Activated naive CD4-positive, alpha-beta T cell treated with anti-CD3 and anti-CD28 coated beads for 36 hours (primary cell): ENCODE data around the gene SLC5A11. TPM values are rescaled to one million over a fixed set of nuclear protein-coding genes. Genes with fewer than 3 reads are reported as not detected.
"Not testable (repeated sequence)": the region's sequence is repeated elsewhere in the genome, so short reads cannot be mapped to it uniquely, and the experiment has no call there.

Experiments
- CTCF ChIA-PET: fragments of 350-600 bp; sonication (Branson Sonifier 250); formaldehyde crosslinking; loops from one replicate; lab custom pipeline; 2021; ENCODE audit warnings: antibody characterized with exemption; lab: Charles Lee
- DNase-seq: peaks from one replicate; pipeline ENCODE4 v3.0.0-alpha.2; 2020
- H3K27ac Mint-ChIP-seq: one replicate; pipeline ENCODE4 v1.8.0; 2021; ENCODE audit warnings: mild to moderate bottlenecking, mixed read lengths
- H3K27me3 Mint-ChIP-seq: one replicate; pipeline ENCODE4 v1.8.0; 2021; ENCODE audit warnings: low read depth, mixed read lengths
- H3K36me3 Mint-ChIP-seq: one replicate; pipeline ENCODE4 v1.8.0; 2021; ENCODE audit warnings: low read depth, mixed read lengths
- H3K4me1 Mint-ChIP-seq: one replicate; pipeline ENCODE4 v1.8.0; 2021; ENCODE audit warnings: low read depth, mixed read lengths
- H3K4me3 Mint-ChIP-seq: one replicate; pipeline ENCODE4 v1.8.0; 2021; ENCODE audit warnings: mild to moderate bottlenecking, moderate library complexity, mixed read lengths
- H3K9me3 Mint-ChIP-seq: one replicate; pipeline ENCODE4 v1.8.0; 2021; ENCODE audit warnings: mixed read lengths
- intact Hi-C: fragments of 100-400 bp; cut with micrococcal nuclease; formaldehyde crosslinking; loops from one replicate; pipeline ENCODE4 v1.15.1; 2023
- total RNA-seq, 2 experiments: library from RNA; stranded (reverse); gene quantifications; one replicate each; pipeline ENCODE4 v1.2.3, GENCODE V29; 2021

The SLC5A11 gene
- not detected for total RNA-seq

DNA sequence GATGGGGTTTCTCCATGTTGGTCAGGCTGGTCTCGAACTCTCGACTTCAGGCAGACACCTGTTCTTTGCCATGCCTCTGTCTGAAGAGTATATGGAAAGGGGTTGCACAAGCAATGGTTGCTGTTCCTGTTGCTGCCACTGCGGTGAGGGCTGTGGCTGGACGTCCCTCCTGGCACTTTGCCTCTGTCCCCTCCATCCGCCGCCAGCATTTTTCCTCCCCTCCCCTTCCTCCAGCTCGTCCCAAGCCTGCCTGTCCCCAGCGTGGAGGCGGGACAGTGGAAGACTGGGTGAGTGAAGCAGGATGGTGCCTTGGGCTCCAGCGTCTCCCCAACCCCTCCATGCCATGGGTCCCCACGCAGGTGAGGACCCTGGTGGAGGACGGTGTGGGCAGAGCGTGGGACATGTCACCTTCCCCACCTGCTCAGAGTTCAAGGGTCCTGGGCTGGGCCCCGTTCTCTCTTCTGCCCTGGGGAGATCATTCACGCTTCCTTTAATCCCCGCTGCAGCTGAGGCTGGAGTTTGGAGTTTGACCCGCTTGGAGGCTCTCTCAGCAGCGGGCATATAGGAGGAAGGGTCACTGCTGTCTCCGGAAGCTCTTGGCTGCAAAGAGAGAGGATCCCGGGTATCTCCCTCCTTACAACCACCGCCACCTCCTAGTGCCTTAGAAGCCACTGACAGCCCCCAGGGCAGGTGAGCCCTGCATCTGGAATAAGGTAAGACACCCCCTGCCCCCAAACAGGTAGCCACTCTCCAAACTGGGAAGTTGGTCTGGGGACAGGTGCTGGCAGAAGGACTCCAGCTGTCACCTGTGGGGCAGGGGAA, at the start of gene SLC5A11:
SLC5A11 (plus strand) TSS at position 238 of the 822 bp plus-strand sequence. CDS start 12,681 bp downstream, outside the sequence.
- Mint-ChIP-seq H3K36me3 (peaks cover 3% of the 10 kb centered on the region), H3K4me1 (peaks cover 6% of the 10 kb centered on the region), H3K4me3 (no peak within 1 kb of the TSS), H3K27ac (no peak within 1 kb of the TSS), H3K27me3 (no peaks in the 10 kb centered on the region), H3K9me3 (no peaks in the 10 kb centered on the region)
- CTCF ChIA-PET, result no interaction called here
- intact Hi-C loops, result no loop called here
- DNase-seq, result no peak

DNA sequence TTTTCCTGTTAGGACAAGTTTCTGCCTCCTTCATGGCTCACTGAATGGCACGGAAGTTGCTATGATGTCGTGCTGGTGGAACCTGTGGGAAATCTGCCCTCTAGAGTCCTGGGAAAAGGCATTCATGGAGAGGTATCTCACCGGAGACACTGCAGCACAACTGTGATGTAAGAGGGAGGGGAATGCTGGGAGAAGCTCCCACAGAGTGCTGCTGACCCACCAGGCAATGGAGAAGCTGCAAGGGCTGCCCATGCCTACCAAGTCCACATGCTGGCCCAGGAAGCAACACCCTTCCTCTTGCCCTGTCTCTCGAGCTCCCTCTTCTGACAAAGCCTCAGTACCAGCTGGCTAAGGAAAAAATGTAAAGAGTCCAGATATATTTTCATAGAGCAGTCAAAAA, 45.2 kb upstream of the SLC5A11 start:
- no peak for DNase-seq
- H3K27ac Mint-ChIP-seq, result no peak overlapping the region
- no peaks in the 10 kb centered on the region for H3K9me3 Mint-ChIP-seq

DNA sequence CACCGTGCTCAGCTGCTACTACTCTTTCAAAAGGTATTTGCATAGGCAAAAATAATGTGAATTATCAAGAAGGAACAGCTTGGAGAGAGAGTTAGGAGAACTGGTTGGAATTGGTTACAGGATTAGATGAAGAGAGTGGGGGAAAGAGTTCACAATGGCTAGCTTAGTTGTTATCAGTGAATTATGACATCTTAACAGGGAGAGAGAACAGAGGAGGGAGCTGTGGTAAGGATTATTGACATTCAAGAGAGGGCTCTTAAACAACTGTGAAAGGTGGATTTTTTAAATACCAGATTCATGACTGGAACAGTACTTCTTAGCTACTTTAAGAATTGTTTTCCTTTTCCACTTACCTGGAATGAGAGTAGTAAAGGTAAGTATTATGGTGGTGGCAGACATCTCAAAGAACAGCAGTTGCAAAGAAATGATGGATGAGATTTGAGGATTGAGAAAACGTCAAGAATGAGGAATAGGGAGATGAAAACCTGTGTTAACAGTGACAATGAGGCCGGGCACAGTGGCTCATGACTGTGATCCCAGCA, 43.9 kb upstream of the SLC5A11 start:
- Mint-ChIP-seq H3K4me1 (no peaks in the 10 kb centered on the region), H3K36me3 (peaks cover 50% of the 10 kb centered on the region), H3K27ac (no peak overlapping the region), H3K9me3 (no peaks in the 10 kb centered on the region), H3K27me3 (no peaks in the 10 kb centered on the region), H3K4me3 (no peak overlapping the region)
- intact Hi-C loops, result loop anchor here (10.0 kb wide), 1 partner anchor 237 kb away; no protein-coding TSS in a partner anchor
- DNase-seq, result no peak
- CTCF ChIA-PET, result interaction anchor here (2.0 kb wide), 1 partner anchor 286 kb away, joined by 7 read pairs; no protein-coding TSS in a partner anchor

More for the DNA sequence above, 45.2 kb upstream of the SLC5A11 start:
- CTCF ChIA-PET, result interaction anchor here (2.0 kb wide), 1 partner anchor 285 kb away, joined by 7 read pairs; no protein-coding TSS in a partner anchor
- no peaks in the 10 kb centered on the region for H3K27me3 Mint-ChIP-seq
- intact Hi-C loops, result loop anchor here (10.0 kb wide), 1 partner anchor 236 kb away; no protein-coding TSS in a partner anchor
- no peaks in the 10 kb centered on the region for H3K4me1 Mint-ChIP-seq
- no peak overlapping the region for H3K4me3 Mint-ChIP-seq
- H3K36me3 Mint-ChIP-seq, result peaks cover 50% of the 10 kb centered on the region

GRCh38 chr16:24805484-24805883, 40.3 kb upstream of the SLC5A11 start:
- Mint-ChIP-seq H3K36me3 (peaks cover 47% of the 10 kb centered on the region), H3K4me1 (no peaks in the 10 kb centered on the region), H3K9me3 (no peaks in the 10 kb centered on the region), H3K27me3 (no peaks in the 10 kb centered on the region), H3K4me3 (no peak overlapping the region), H3K27ac (no peak overlapping the region)
- no peak for DNase-seq
- CTCF ChIA-PET, result no interaction called here
- intact Hi-C loops, result loop anchor here (5.0 to 10.0 kb wide), 2 partner anchors 223 to 241 kb away; no protein-coding TSS in a partner anchor

DNA sequence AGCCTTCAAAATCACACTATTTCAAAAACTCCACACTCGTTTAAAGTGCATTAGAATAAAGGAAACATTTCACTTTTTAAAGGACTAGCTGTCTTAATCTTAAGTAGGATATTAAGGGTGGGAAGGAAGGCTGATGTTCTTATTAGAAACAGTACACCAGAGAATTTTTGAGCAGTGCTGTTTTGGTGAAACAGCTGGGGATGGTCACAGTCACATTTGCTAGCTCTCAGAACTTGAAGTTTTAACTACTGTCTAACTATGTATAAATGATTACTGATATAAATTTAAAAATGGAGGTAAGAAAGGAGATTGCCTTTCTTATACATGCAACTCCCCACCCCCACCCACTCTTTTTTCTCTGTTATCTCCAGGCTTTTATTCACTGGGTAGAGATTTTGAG, 38.5 kb upstream of the SLC5A11 start:
- Mint-ChIP-seq H3K4me3 (no peak overlapping the region), H3K9me3 (no peaks in the 10 kb centered on the region), H3K27me3 (no peaks in the 10 kb centered on the region), H3K27ac (no peak overlapping the region), H3K36me3 (peaks cover 41% of the 10 kb centered on the region), H3K4me1 (no peaks in the 10 kb centered on the region)
- intact Hi-C loops, result loop anchor here (5.0 to 10.0 kb wide), 2 partner anchors 225 to 242 kb away; no protein-coding TSS in a partner anchor
- DNase-seq, result no peak
- CTCF ChIA-PET, result interaction anchor here (1.0 to 1.2 kb wide), 2 partner anchors 51 to 99 kb away, joined by 4 to 5 read pairs; no protein-coding TSS in a partner anchor

DNA sequence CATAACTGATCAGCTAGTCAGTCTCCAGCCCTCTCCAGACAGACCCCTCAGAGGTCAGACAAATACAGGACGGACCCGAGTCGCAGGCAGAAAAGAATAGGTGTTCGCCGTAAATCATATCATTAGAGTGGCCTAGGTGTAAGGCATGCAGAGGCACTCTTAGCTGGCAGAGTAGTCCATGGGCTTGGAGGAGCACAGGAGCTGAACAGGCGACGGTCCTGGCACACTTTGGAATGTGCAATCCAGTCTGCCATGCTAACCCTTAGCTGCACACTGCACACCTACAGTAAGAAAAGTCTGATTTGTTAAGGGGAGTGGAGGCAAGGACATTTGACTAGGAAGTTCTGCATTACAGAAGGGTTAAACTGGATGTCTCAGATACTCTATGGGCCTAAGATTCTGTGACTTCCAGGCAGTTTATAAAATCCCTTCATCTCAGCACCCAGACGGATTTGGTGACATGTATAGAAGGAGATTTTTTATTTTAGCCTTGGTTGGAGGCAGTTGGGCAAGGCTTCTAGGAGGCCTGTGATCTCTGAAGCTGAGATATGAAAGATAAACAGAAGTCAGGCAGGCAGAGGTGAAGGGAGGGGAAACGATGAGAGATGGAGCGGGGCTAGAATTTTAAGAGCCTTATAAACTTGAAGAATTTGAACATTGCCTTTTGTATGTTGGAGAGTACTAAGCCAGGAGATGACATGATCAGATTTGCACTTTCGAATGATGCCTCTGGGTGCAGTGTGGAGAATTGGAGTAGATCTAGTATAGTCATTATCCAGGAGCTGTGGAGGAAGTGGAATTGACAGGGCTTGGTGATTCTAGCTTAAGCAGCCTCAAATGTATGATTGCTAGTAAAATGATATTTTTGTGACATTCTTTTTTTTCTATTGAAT, 34.6 kb upstream of the SLC5A11 start:
- peaks cover 39% of the 10 kb centered on the region for H3K36me3 Mint-ChIP-seq
- intact Hi-C loops, result no loop called here
- no peaks in the 10 kb centered on the region for H3K27me3 Mint-ChIP-seq
- H3K4me1 Mint-ChIP-seq, result no peaks in the 10 kb centered on the region
- CTCF ChIA-PET, result no interaction called here
- peak overlapping the region; percentile 13 for H3K27ac Mint-ChIP-seq
- no peak for DNase-seq
- H3K9me3 Mint-ChIP-seq, result no peaks in the 10 kb centered on the region
- H3K4me3 Mint-ChIP-seq, result no peak overlapping the region

DNA sequence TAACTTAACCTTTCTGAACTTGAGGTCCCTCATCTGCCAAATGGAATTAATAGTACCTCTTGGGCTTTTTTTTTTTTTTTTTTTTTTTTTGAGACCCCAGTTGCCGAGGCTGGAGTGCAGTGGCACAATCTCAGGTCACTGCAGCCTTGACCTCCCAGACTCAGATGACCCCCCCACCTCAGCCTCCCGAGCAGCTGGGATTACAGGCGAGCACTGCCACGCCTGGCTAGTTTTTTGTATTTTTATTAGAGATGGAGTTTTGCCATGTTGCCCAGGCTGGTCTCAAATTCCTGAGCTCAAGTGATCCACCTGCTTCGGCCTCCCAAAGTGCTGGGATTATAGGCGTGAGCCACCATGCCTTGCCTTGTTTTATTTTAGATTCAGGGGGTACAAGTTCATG, 33.0 kb upstream of the SLC5A11 start:
- peaks cover 31% of the 10 kb centered on the region for H3K36me3 Mint-ChIP-seq
- CTCF ChIA-PET, intact Hi-C loops, H3K27ac Mint-ChIP-seq, H3K4me1 Mint-ChIP-seq, H3K4me3 Mint-ChIP-seq, DNase-seq, H3K9me3 Mint-ChIP-seq, H3K27me3 Mint-ChIP-seq: not testable (repeated sequence)

- Mint-ChIP-seq H3K4me1 (no peaks in the 10 kb centered on the region), H3K36me3 (peaks cover 37% of the 10 kb centered on the region), H3K27ac (no peak overlapping the region), H3K27me3 (no peaks in the 10 kb centered on the region), H3K9me3 (no peaks in the 10 kb centered on the region), H3K4me3 (no peak overlapping the region)
- DNase-seq, result no peak
- CTCF ChIA-PET, result no interaction called here
- intact Hi-C loops, result no loop called here
Measured at GRCh38 chr16:24815021-24815420, 30.7 kb upstream of the SLC5A11 start.

- Mint-ChIP-seq H3K36me3 (peaks cover 39% of the 10 kb centered on the region), H3K27me3 (no peaks in the 10 kb centered on the region), H3K4me3 (no peak overlapping the region), H3K9me3 (no peaks in the 10 kb centered on the region), H3K27ac (no peak overlapping the region), H3K4me1 (no peaks in the 10 kb centered on the region)
- CTCF ChIA-PET, result interaction anchor here (0.6 to 1.3 kb wide), 2 partner anchors 10 to 191 kb away, joined by 3 to 4 read pairs; no protein-coding TSS in a partner anchor
- intact Hi-C loops, result no loop called here
- no peak for DNase-seq
Measured at GRCh38 chr16:24816688-24817087, 29.1 kb upstream of the SLC5A11 start.

DNA sequence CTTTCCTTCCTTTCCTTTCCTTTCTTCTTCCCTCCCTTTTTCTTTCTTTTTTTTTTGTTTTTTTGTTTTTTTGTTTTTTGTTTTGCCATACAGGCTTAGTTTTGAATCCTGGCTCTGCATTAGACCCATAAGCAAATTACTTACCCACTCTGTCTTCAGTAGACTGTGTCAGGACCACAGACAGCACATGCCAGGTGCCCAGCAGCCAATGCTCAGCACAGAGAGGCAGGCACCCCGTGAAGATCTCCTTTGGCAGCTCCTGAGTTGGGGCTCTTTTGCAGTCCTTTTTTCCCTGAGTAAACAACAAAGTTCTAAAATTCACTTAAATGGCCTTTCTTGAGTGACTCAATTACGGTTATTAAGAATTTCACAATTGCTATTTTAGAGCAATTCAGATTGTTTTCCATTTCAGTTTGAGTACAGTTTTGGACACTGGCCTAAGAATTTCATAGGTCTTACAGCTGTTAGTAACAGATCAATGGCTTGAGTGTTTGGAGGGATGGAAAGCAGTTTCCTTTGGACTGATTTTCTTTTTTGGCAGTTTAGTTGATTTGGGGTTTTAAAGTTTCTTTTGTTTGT, 26.2 kb upstream of the SLC5A11 start:
- CTCF ChIA-PET, result no interaction called here
- Mint-ChIP-seq H3K9me3 (no peaks in the 10 kb centered on the region), H3K27me3 (no peaks in the 10 kb centered on the region), H3K4me3 (no peak overlapping the region), H3K27ac (no peak overlapping the region), H3K36me3 (peaks cover 52% of the 10 kb centered on the region), H3K4me1 (no peaks in the 10 kb centered on the region)
- no peak for DNase-seq
- intact Hi-C loops, result no loop called here

DNA sequence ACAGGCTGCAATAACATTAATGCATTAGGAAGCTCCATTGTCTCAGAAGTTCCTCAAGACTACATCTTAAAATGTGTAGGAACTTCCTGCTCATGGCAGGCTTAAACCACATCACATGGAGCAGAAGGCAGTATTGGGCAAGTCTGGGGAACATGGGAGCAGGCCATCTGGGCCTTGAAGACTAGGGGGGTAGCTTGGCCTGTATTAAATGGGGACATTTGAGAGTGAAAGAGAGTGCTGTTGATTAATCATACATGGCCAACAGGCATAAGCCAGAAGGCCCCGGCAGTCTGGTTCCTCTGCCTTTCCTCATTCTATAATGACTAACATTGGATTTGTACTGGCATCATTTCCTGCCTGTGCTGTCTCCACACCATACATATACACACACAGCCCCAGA, 25.2 kb upstream of the SLC5A11 start:
- H3K9me3 Mint-ChIP-seq, result no peaks in the 10 kb centered on the region
- CTCF ChIA-PET, result no interaction called here
- intact Hi-C loops, result no loop called here
- no peaks in the 10 kb centered on the region for H3K27me3 Mint-ChIP-seq
- no peaks in the 10 kb centered on the region for H3K4me1 Mint-ChIP-seq
- no peak for DNase-seq
- no peak overlapping the region for H3K4me3 Mint-ChIP-seq
- peaks cover 45% of the 10 kb centered on the region for H3K36me3 Mint-ChIP-seq
- H3K27ac Mint-ChIP-seq, result peak overlapping the region; percentile 5
